HG03521 (cell line): ENCODE measurements around the gene HTATSF1.
A peak's percentile ranks its signal among the peaks of the same experiment; 100 is the strongest.

Source experiments
- ATAC-seq: cut with Tn5 transposase; IDR thresholded peaks from one replicate; pipeline ENCODE4 v1.9.1; 2021; ENCODE audit warnings: mild to moderate bottlenecking, moderate library complexity; ENCODE audit not compliant: unreplicated experiment

HTATSF1 gene

DNA sequence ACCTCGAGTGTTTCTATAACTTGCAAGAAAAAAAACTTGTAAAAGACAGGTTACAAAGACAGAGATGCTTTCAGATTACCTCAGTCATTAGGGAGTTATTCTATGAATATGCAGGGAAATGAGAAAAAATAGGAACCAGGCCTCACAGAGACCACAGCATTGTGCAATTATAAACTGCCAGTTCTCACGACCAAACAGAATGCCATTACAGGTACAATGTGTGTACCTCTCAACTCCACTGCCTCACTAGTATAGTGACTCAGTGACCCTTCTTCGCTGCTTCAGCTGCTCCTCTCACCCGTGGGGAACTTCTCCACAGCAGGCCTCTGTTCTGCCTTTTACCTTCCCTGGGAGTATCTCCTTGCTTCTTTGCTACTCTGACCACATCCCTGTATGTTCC, 2.3 kb upstream of the HTATSF1 start:
- ATAC-seq = no peak

DNA sequence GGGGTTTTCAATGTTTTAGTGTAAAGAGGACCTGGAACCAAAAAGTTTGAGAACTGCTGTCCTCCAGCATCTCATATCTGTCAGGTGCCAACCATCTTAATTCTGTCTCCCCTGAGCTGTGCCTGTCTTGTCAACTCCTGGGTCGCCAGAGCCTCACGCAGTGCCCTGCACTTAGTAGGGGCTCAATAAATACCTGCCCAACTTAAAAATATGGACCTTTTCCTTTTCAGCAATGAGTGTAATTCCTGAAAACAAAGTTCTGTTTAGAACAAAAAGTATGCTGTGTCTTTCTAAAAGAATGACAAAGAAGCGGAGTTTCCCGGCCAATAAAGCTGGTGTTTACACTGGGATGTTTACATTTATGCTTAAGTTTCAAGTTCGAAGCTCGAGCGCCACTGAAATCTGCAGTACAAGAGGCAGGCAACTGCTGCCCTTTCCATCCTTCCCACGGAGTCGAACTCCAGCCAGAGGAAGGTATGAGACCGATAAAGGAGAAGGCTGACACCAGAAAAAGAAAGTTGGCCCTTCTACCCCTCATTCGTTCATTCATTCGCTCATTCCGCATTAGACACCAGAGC, 1.1 kb upstream of the HTATSF1 start:
- no peak for ATAC-seq

DNA sequence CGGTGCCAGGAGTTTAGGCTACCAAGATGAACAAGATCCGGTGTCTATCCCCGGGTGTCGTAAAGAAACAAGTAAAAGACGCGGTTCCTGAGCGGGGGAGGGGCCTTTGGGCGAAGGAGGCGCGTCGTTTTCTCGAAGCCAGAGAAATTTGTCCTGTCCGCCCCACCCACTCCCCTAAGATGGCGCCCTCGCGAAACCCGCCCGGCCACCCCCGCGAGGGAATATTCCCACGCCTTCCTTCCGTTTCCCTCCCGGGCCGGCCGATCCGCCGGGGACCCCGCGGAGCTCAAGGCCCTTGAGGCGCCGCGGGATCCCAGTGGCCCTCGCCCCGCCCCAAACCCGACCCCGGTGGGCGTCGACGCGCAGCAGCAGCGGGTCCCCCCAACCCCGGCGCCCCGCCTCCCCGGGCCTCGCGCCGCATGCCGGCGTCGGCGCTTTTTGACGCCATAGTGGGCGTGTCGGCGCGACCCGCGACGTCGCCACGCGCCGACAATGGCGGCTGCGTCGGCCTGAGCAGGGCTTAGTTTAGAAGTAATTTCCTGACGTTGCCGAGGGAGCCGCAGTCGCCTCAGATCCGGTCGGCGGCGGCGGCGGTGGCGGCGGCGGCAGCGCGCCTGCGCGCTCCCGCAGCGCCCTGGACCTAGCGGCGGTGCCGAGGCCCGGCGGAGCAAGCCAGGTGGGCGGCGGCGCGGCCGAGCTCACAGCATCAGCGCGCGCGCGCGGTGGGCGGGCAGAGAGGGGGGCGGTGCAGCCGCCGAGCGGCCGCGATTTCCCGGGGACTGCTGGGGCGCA, 432 bp upstream of the HTATSF1 start:
- peak; percentile 78 for ATAC-seq

DNA sequence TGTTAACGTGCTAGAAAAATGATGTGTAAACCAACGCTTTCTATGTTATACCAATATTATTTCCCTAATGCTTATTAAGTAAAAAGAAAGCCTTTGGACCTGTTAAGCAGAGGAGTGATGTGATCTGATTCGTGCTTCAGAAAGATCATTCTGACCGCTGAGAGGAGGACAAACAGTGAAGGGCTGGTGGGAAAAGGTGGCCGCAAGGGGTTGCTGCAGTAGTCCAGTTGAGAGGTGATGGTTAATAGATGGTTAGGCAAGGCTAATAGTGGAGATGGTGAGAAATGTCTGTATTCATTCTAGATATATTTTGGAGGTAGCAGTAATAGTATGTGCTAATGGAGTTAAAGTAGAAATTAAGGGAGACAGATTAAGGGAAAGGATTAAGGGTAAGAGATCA, 21.7 kb downstream of the HTATSF1 start:
- no peak for ATAC-seq

DNA sequence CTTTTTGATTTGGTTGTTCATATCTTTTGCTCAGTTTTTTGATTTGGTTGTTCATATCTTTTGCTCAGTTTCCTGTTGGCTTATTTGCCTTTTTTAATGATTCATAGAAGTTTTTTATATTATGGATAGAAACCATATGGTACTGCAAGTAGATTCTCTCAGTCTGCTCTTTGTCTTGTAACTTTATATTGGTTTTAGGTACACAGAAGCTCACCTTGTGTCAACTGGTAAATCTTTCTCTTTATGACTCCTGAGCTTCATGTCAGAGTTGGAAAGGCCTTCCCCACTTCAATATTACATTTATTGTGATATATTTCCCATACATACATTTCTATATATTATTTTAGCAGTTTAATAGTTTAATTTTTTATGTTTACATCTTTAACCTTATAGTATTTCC, 26.4 kb downstream of the HTATSF1 start:
- ATAC-seq = no peak

DNA sequence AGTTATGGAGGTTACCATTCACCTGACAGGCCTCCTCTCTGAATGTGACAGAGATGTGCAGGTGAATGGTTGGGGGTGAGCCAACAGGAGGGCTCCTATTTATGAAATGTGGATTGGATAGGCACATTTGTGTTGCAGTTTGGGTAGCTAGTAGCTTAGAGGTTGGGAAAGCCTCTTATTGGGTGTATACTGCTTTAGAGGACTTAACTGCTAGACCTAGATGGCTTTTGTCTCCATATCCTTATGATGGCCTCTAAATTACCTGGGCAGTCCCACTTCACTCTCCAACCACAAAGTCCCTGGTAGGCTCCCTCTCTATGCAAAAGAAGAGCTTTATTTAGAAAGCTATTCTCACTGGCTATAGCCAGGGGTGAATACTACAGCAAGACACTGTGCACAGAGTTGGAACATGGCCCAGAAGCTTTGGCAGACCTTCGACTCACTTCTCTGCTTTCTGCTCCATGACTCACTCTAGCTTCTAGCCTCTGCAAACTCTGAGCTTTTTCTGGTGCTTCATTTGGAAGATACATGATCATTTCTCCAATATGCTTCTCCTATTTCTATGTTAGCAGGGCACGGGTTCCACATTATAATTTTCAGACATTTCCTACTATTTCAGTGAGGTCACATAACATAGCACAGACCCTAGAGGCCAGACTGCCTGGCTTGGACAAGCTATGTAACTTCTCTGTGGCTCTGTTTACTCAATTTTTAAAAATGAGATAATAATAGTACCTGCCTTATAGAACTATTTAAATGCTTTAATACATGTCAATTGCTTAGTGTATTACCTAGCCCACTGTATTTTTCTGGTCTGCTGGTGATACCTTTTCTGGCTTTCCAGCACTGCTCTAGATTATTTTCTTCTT, 28.6 kb downstream of the HTATSF1 start:
- no peak for ATAC-seq

DNA sequence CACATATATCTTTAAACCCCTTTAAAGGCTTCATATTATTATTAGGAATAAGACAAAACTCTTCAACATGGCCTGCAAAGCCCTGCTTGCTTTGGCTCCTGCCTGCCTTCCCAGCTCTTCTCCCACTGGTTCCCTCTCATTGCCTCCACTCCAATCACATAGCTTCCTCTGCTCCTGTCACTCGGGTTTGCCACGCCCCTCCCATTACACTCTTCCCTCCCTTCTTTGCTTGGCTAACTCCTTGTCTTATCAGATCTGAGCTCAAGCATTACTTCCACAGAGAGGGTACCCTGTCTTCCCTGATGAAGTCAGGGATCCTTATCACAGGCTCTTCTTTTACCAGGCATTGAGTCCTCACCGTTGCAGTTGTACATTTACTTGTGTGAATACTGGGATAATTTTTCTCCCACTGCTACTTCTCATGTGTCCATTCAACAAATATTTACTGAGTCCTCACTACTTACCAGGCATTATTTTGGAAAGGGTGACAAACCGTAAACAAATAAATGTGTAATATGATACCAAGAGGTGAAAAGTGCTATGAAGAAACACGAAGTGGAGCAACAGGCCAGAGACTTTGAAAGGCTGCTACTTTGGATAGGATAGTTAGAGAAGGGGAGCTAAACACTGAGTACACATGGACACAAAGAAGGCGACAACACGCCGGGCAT, 31.4 kb downstream of the HTATSF1 start:
- no peak for ATAC-seq

DNA sequence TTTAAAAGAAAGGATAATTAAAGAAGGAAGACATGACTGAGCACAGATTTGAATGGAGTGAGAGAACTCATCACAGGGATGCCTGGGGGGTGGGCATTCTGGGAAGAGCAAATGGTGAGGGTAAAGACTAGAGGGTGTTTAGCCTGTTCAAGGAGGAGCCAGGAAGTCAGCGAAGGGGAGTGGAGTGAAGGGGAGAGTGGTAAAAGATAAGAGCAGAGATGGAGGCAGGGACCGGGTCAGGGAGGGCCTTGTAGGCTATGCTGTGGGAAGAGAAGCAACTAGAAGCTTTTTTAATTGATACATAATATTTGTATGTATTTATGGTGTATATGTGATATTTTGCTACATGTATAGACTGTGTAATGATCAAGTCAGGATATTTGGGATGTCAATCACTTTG, 32.4 kb downstream of the HTATSF1 start:
- ATAC-seq = no peak

DNA sequence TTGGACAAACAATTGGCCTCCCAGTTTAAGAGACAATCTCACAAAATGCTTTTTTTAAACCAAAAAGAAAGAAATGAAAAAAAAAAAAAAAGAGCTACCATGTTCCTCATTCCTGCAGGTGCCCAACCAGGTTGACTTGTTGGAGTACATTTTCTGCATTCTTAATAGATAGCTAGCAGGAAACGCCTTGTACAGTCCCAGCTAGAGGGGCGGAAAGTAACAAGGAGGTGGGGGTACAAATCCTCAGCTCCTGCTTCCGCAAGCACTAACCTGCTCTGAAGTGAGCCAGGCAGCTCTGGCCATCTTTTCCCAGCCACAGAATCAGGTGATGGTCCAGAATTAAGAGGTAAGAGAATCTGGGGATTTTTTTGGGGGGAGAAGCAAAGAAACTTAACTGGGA, 34.6 kb downstream of the HTATSF1 start, which contains the start of gene VGLL1:
Gene VGLL1, plus strand, starts transcription at position 265 of the 400 bp plus-strand sequence. CDS start 3,806 bp downstream, outside the sequence.
- no peak for ATAC-seq

DNA sequence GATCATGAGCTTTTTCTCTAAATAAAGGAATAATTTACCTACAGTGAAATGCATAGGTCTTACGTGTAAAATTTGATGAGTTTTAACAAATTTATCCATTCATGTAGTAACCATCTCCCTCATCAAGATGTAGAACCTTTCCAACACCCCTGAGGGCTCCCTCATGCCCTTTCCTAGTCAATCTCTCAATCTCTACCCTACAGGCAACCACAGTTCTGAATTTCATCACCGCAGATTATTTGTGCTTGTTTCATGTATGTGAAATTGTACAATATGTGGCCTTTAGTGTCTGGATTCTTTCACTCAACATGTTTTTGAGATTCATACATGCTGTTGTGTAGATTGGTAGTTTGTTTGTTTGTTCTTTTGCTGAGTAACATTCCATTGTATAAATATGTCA, 36.7 kb downstream of the HTATSF1 start:
- ATAC-seq = no peak

DNA sequence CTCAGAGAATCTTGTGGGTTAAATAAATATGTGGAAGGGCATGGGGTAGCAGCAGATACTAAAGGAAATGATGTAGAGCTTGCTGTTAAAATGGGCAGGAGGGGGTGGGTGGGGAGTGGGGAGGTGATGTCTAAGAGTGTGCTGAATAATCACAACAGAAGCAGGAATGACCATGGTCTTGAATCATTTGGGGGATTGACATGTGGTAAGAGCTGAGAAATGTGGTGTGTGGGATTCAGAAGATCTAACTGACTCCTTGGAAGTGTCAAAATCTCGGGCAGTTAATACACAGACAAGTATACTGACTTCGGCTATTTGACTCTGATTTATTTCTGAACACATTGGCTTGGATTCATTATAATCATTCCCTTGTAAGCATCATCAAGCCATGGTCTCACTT, 41.4 kb downstream of the HTATSF1 start:
- ATAC-seq = no peak

DNA sequence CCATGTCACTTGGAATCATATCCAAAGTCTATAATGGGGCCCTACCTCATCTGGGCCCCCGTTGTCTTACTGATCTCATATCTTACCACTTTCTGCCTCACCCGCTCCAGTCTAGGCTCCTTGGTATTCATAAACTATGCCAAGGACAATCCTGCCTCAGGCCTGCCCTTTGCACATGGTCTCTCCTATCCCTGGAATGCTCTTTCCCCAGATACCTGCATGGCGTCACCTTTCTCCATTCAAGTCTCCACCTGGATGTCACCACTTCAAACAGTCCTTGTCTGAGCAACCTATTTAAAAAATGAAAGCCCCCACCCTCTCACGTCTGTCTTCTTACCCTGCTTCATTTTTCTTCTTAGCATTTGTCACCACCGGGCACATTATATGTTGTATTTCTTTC, 42.8 kb downstream of the HTATSF1 start:
- no peak for ATAC-seq

DNA sequence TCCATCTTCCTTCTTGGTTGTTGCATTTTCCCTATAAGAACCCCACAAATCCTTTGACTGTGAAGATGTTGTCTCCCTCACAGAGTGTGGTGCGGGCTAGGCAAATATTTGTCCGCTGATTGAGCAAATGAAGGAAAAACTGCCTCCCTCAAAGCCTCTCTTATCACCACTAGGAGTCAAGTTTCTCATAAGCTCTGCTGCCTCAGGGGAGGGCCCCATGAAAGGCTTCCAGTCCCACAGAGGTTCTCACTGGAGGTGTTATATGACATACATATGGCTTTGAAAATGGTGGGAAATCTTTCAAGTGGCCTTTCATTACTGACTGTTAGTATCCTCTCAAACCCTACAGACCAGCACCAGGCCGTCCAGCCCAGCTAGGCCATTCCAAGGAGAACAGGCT, 43.9 kb downstream of the HTATSF1 start:
- no peak for ATAC-seq

DNA sequence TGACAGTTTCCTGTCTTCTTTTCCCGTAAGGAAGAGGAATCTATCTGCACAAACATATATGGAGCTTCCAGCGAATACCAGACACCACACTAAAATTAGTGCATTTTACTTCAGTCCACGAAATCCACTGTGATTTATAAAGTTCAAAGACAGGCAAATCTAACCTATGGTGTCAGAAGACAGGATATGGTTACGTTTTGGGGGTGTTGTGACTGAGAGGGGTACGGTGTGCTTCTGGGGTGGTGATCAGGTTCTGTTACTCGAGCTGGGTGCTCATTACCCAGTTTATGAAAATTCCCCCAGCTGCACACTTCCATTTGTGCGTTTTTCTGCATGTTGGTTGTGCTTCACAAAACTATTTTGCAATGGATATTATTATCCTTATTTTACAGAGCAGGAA, 44.9 kb downstream of the HTATSF1 start:
- no peak for ATAC-seq

DNA sequence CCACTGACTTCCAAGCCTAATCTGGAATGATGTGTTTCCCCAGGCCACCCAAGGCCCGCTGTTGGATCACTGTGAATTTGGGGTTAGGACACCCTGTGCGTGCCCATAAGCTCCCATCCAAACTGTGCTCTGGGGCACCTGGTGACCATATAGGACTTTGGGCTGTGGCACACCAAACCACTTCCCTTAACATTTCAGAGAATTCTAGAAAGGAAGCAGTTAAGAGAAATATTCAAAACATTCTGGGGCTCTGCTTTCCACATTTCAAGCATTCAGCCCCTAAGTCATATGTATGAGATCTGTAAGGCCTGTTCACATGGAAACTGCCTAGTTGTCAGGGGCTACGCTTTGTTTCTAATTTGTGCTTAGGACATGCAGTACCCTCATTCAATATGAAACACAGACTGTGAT, 49.0 kb downstream of the HTATSF1 start:
- ATAC-seq = no peak

DNA sequence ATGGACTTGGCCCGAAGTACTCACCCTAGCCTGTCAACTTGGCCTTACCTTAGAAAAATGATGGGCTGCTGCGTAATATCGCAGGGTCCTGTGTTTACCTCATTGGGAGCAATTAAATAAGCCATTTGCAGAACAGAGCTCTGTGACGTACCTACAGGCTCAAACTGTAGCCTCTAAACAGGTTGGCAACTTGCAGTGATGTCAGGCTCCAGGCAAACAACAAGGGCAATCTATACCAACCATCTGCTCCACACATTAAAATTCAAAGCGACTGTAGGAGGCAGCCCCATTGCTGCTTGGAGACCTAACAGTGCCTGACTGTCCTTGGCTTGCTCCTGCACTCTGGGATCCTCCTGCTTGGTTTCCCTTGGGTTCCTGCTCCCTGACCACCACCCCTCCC, 51.8 kb downstream of the HTATSF1 start:
- ATAC-seq = no peak

DNA sequence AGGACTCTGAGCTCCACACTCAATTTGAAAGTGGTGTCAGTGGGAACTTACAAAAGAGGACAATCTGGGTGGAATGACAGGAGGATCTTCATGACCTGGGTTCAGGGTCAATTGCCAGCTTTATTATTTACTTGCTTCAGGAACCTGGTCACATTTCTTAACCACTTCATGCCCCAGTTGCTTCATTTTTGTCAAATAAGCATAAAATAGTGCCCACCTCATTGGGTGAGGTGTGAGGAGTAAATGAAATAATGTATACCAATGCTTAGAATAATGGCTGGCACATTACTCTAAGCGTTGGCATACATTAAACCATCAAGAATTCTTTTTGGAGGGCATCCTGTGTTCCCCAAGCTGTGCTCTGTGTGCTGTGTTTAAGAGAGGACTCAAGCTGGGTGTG, 54.0 kb downstream of the HTATSF1 start:
- ATAC-seq = no peak

DNA sequence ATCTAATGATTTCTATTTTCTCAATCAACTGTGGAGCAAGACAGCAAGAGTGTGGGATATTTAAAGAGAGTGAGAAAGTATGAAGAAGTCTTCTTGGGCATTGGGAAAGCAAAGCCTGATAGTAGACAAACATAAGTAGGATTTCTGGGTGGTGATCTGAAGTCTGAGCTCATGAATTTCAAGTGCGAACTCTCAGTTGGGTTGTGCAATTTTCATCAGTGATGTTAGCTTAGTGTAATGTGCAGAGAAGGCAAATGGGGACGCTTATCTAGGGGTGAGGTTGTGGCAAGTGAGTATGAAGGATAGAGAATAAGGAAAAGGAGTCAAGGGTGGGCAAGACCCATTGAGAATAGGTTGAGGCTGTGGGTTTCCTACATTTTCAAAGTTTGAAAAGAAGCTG, 58.3 kb downstream of the HTATSF1 start:
- no peak for ATAC-seq
